COR-L47 (cell line): ENCODE measurements around the gene CD59.
"Not testable (repeated sequence)": the region's sequence is repeated elsewhere in the genome, so short reads cannot be mapped to it uniquely, and the experiment has no call there.

Experiments
- DNase-seq: peaks from one replicate; lab custom pipeline; 2025; lab: John Stamatoyannopoulos, UW

Gene CD59

GRCh38 chr11:33692541-33692940 is 43.7 kb downstream of the CD59 start:
- DNase-seq, result no peak

- DNase-seq, result peak; percentile 91
Measured at GRCh38 chr11:33692013-33692504, 44.2 kb downstream of the CD59 start.

- DNase-seq, result no peak
Measured at GRCh38 chr11:33691066-33691864, 45.0 kb downstream of the CD59 start.

GRCh38 chr11:33690290-33691065 is 45.7 kb downstream of the CD59 start:
- DNase-seq, result no peak

- DNase-seq, result no peak
Measured at GRCh38 chr11:33689501-33689900, 46.7 kb downstream of the CD59 start.

GRCh38 chr11:33689085-33689484 is 47.1 kb downstream of the CD59 start:
- DNase-seq, result no peak

- peak; percentile 66 for DNase-seq
Measured at GRCh38 chr11:33687733-33688479, 48.3 kb downstream of the CD59 start.

GRCh38 chr11:33685082-33685481 is 51.1 kb downstream of the CD59 start:
- no peak for DNase-seq

- no peak for DNase-seq
Measured at GRCh38 chr11:33684003-33684706, 52.1 kb downstream of the CD59 start.

GRCh38 chr11:33682446-33682845 is 53.8 kb downstream of the CD59 start:
- DNase-seq, result no peak

GRCh38 chr11:33682019-33682418 is 54.2 kb downstream of the CD59 start:
- no peak for DNase-seq

- DNase-seq, result not testable (repeated sequence)
Measured at GRCh38 chr11:33678616-33679015, 57.6 kb downstream of the CD59 start.

GRCh38 chr11:33674035-33674814 is 62.0 kb downstream of the CD59 start:
- DNase-seq, result no peak

- no peak for DNase-seq
Measured at GRCh38 chr11:33672273-33672672, 64.0 kb downstream of the CD59 start.

GRCh38 chr11:33670250-33671011 is 65.8 kb downstream of the CD59 start:
- no peak for DNase-seq

GRCh38 chr11:33669598-33670249 is 66.5 kb downstream of the CD59 start:
- no peak for DNase-seq

- DNase-seq, result no peak
Measured at GRCh38 chr11:33668951-33669596, 67.1 kb downstream of the CD59 start.

- DNase-seq, result no peak
Measured at GRCh38 chr11:33668468-33668825, 67.8 kb downstream of the CD59 start.

GRCh38 chr11:33667819-33668467 is 68.3 kb downstream of the CD59 start:
- DNase-seq, result no peak
